HepG2 (cell line): Measurements from ENCODE around the gene AGT. TPM values are rescaled to one million over a fixed set of nuclear protein-coding genes. Genes with fewer than 3 reads are reported as not detected.

Source experiments
- BCL3 ChIP-seq: sonication (generic); formaldehyde crosslinking; IDR thresholded peaks from 2 replicates; pipeline ENCODE4 v1.5.1; 2020; ENCODE audit warnings: mild to moderate bottlenecking, missing genetic modification reagents, moderate library complexity
- CHD4 ChIP-seq: fragments of 200-600 bp; sonication (generic); IDR thresholded peaks from 2 replicates; pipeline ENCODE4 v1.7.0; 2017; ENCODE audit warnings: mild to moderate bottlenecking, low read length, borderline replicate concordance
- DNMT1 ChIP-seq: sonication (generic); formaldehyde crosslinking; IDR thresholded peaks from 2 replicates; pipeline ENCODE4 v1.5.1; 2020; ENCODE audit warnings: mild to moderate bottlenecking, missing genetic modification reagents
- E2F1 ChIP-seq: sonication (generic); formaldehyde crosslinking; IDR thresholded peaks from 2 replicates; pipeline ENCODE4 v1.5.0; 2020; ENCODE audit warnings: missing genetic modification reagents
- EZH2 ChIP-seq: conservative IDR thresholded peaks from 2 replicates; pipeline ENCODE4 v1.6.1; 2012; ENCODE audit warnings: mild to moderate bottlenecking, low read depth, low read length, moderate library complexity
- FOXK1 ChIP-seq: sonication (generic); formaldehyde crosslinking; IDR thresholded peaks from 2 replicates; pipeline ENCODE4 v1.4.0; 2020; ENCODE audit warnings: low read depth, missing genetic modification reagents, borderline replicate concordance
- LCORL ChIP-seq, 2 experiments: fragments of 450-650 bp in 1 of 2; sonication (generic) in 1 of 2; formaldehyde crosslinking in 1 of 2; IDR thresholded peaks; 2 replicates each; pipeline versions ENCODE4 v1.5.0 to v1.6.1; 2017 to 2020; ENCODE audit warnings: antibody characterized with exemption in 1 of 2, missing genetic modification reagents in 1 of 2
- MAX ChIP-seq: IDR thresholded peaks from 2 replicates; pipeline ENCODE4 v1.6.1; 2012; ENCODE audit warnings: inconsistent platforms
- NONO ChIP-seq, 2 experiments: fragments of 450-650 bp in 1 of 2; sonication (generic) in 1 of 2; formaldehyde crosslinking in 1 of 2; IDR thresholded peaks in 1 of 2; conservative IDR thresholded peaks in 1 of 2; 2 replicates each; pipeline versions ENCODE4 v1.6.1 to v1.8.0; 2017 to 2022; ENCODE audit warnings: mild to moderate bottlenecking in 1 of 2, missing genetic modification reagents in 1 of 2, moderate library complexity in 1 of 2
- RBAK ChIP-seq: sonication (generic); formaldehyde crosslinking; IDR thresholded peaks from 2 replicates; pipeline ENCODE4 v1.5.1; 2020; ENCODE audit warnings: mild to moderate bottlenecking, missing genetic modification reagents
- TP53 ChIP-seq: sonication (generic); formaldehyde crosslinking; conservative IDR thresholded peaks from 2 replicates; pipeline ENCODE4 v1.4.0; 2020; ENCODE audit warnings: missing genetic modification reagents
- XRCC5 ChIP-seq: fragments of 200-400 bp; formaldehyde crosslinking; optimal IDR thresholded peaks from 2 replicates; pipeline ENCODE3; 2017; ENCODE audit warnings: mild to moderate bottlenecking, low read length
- ZBED4 ChIP-seq: sonication (generic); formaldehyde crosslinking; IDR thresholded peaks from 2 replicates; pipeline ENCODE4 v1.4.0; 2020; ENCODE audit warnings: missing genetic modification reagents, borderline replicate concordance
- ZBTB4 ChIP-seq: sonication (generic); formaldehyde crosslinking; IDR thresholded peaks from 2 replicates; pipeline ENCODE4 v1.4.0; 2020; ENCODE audit warnings: missing genetic modification reagents, mild to moderate bottlenecking, borderline replicate concordance
- ZNF12 ChIP-seq: sonication (generic); formaldehyde crosslinking; IDR thresholded peaks from 2 replicates; pipeline ENCODE4 v1.5.0; 2020; ENCODE audit warnings: missing genetic modification reagents
- ZNF615 ChIP-seq: sonication (generic); formaldehyde crosslinking; IDR thresholded peaks from 2 replicates; pipeline ENCODE4 v1.5.0; 2020; ENCODE audit warnings: mild to moderate bottlenecking, missing genetic modification reagents, borderline replicate concordance
- ZNF761 ChIP-seq: sonication (generic); formaldehyde crosslinking; conservative IDR thresholded peaks from 2 replicates; pipeline ENCODE4 v1.4.0; 2020; ENCODE audit warnings: mild to moderate bottlenecking, missing genetic modification reagents
- polyA plus RNA-seq, 8 experiments: library from polyadenylated mRNA; depleted of rRNA in 3 of 8; stranded (reverse) in 7 of 8; unstranded in 1 of 8; fragments of >200 nt; fragmentation: Illumina TruSeq in 4 of 8; extraction: Trizol in 4 of 8; gene quantifications; 2 replicates each; pipeline versions ENCODE4 v1.2.1 to v1.2.3, GENCODE V29; 2011 to 2016; ENCODE audit warnings: low read depth in 4 of 8, missing spikeins in 1 of 8, mixed read lengths in 1 of 8; ENCODE audit not compliant: insufficient read depth in 1 of 8
- total RNA-seq, 5 experiments: library from RNA; depleted of rRNA; stranded (reverse); fragments of >200 nt; fragmentation: Illumina TruSeq; extraction: Trizol; gene quantifications; 2 replicates each; pipeline ENCODE4 v1.2.3, GENCODE V29; 2016; ENCODE audit warnings: low read depth in 1 of 5
- TF ChIP-seq, protein P1 (sequence below): sonication (generic); formaldehyde crosslinking; IDR thresholded peaks from 2 replicates; pipeline ENCODE4 v1.4.0; 2020; ENCODE audit warnings: mild to moderate bottlenecking, missing genetic modification reagents

Gene AGT
- total and polyA plus RNA-seq, 2 of the 13 experiments (the other 11 are each of a cell fraction or from before 2014, with no cell fraction given): 892 to 2,071 TPM

DNA sequence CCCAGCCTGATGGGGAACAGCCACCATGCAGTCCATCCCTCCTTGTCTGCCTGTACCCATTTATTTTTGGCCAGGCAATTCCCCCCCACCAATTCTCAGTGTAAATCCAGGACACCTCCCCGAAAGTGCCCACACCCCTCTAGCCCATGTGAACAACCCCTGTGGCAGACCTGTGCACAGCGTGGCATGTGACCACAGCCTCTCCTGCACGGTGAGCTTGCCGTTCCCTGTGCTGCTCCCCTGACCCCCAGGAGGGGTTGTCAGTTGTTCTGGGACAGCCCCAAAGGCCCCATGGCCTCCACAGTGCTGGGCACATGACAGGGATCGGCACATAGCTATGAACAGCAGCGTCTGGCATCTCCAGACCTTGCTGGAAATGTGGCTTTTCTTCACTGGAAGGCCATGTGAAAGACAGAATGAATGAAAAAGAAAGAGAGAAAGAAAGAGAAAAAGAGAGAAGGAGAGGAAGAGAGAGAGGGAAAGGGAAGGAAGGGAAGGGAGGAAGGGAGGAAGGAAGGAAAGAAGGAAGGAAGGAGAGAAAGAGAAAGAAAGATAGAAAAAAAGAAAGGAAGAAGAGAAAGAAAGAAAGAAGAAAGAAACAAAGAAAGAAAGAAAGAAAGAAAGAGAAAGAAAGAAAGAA, 37.2 kb upstream of the AGT start (continued):
- TF ChIP-seq ZBED4 (CRISPR knock-in tag) (no peak), EZH2 (no peak), ZNF761 (CRISPR knock-in tag) (no peak), ZNF12 (no peak), ZNF615 (CRISPR knock-in tag) (no peak), TP53 (CRISPR knock-in tag) (no peak), DNMT1 (CRISPR knock-in tag) (no peak), E2F1 (CRISPR knock-in tag) (no peak), XRCC5 (no peak), MAX (0 out of 2 replicates have a peak, but pooled peaks have one; percentile 4), ZBTB4 (CRISPR knock-in tag) (no peak), CHD4 (no peak), BCL3 (no peak), RBAK (CRISPR knock-in tag) (no peak), NONO (IDR thresholded peaks at IDR 0.05) (no peak), NONO (CRISPR knock-in tag; conservative IDR thresholded peaks at IDR 0.05) (0 out of 2 replicates have a peak, but pooled peaks have one; percentile 31), FOXK1 (CRISPR knock-in tag) (no peak), LCORL (IDR thresholded peaks at IDR 0.05) (no peak), LCORL (CRISPR knock-in tag; IDR thresholded peaks at IDR 0.05) (no peak)
- TF ChIP-seq, protein P1, sequence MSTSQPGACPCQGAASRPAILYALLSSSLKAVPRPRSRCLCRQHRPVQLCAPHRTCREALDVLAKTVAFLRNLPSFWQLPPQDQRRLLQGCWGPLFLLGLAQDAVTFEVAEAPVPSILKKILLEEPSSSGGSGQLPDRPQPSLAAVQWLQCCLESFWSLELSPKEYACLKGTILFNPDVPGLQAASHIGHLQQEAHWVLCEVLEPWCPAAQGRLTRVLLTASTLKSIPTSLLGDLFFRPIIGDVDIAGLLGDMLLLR (CRISPR knock-in tag): no peak
